Measurements from ENCODE around the gene KLHL22. TPM values are rescaled to one million over a fixed set of nuclear protein-coding genes. Genes with fewer than 3 reads are reported as not detected.

KLHL22 gene
- total and polyA plus RNA-seq, 2 of the 4 experiments (the other 2 are of a cell fraction) = 27.1 to 30.1 TPM

DNA sequence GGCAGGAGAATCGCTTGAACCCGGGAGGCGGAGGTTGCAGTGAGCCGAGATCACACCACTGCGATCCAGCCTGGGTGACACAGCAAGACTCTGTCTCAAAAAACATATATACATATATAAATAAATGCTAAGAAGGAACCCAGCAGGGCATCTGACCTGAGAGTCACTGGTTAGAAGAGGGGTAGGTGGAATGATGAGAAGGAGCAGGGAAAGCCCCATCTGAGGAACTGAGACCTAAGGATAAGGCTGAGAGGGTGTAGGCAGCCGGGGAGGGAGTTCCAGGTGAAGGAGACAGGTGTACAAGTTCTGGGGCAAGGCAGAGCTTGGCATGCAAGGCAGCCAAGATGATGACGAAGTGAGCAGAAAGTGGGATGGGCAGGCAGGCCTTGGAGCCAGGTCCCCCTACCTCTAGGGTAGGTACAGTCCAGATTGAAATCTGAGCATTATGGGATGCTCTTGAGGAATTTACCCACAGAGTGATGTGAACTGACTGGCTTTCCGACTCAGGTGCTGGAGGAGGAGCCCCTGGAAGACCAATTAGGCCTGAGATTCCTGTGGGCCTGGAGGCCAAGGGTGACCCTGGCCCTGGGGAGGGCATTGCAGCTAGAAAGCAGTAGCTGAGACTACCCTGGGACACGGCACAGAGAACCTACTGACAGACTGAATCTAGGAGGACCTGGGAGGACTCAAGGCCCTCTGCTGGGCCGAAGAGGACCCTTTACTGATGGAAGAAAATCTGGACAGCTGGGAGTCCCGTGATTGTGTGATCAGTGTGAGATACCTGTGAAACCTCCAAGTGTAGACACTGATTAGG lies 22.8 kb downstream of the KLHL22 start:
- peaks cover 0 to 5% of the 10 kb centered on the region in 2 experiments; a peak in 1 of 4 replicates for H3K79me1 ChIP-seq (ENCODE audit: low read depth in 1 of 2, low read length in 2 of 2)
- H4K8ac ChIP-seq (ENCODE audit: low read depth in 2 of 2, low read length in 2 of 2) = no peak overlapping the region
- no peak overlapping the region for H3K4ac ChIP-seq (ENCODE audit: low read depth, low read length)
- H4K20me1 ChIP-seq (ENCODE audit: insufficient read depth, low read length) = no peaks in the 10 kb centered on the region
- ChIA-PET CTCF (no interaction called here), POLR2A (ENCODE audit: unreplicated experiment) (no interaction called here)
- no peak overlapping the region for H4K5ac ChIP-seq (ENCODE audit: low read depth, low read length)
- H2BK20ac ChIP-seq (ENCODE audit: low read depth, low read length) = no peak overlapping the region
- no peak overlapping the region for H3K14ac ChIP-seq (replicated peaks; ENCODE audit: low read depth, low read length)
- in situ Hi-C loops (cut with MboI; ENCODE audit: low sequenced_read_pairs) = no loop called here
- no peak overlapping the region for H3K9ac ChIP-seq (ENCODE audit: low read depth, low read length)
- ATAC-seq (ENCODE audit: low read depth) (no peak), DNase-seq (no peak)
- no peak overlapping the region for H3K23ac ChIP-seq (ENCODE audit: low read depth, low read length)
- H2AFZ ChIP-seq (replicated peaks; ENCODE audit: low read length, poor library complexity) = no peak overlapping the region
- no peak overlapping the region for H2BK5ac ChIP-seq (ENCODE audit: low read depth, low read length, poor library complexity, severe bottlenecking)
- H3K4me1 ChIP-seq (ENCODE audit: control insufficient read depth, insufficient read depth, low read length) = no peaks in the 10 kb centered on the region
- H3K27ac ChIP-seq (ENCODE audit: insufficient read depth, low read length) = no peak overlapping the region
- no peak overlapping the region for H2BK15ac ChIP-seq (ENCODE audit: low read depth, low read length)
- dilution Hi-C loops (cut with HindIII; ENCODE audit: low sequenced_read_pairs, unreplicated experiment) = no loop called here
- H3K56ac ChIP-seq (ENCODE audit: extremely low read depth, insufficient read depth, low read length) = no peak overlapping the region
- H2BK120ac ChIP-seq (ENCODE audit: low read depth, low read length) = no peak overlapping the region
- no peak overlapping the region for H4K91ac ChIP-seq (ENCODE audit: insufficient read depth, low read depth, low read length)
- peaks cover 32% of the 10 kb centered on the region for H3K36me3 ChIP-seq (ENCODE audit: control insufficient read depth, insufficient read depth, low read length)
- BruUV-seq (replicated peaks) = no TSS peak
- H3K4me3 ChIP-seq (ENCODE audit: insufficient read depth, low read depth, low read length) = no peak overlapping the region
- H3K9me1 ChIP-seq (ENCODE audit: insufficient read depth, low read length) = peaks cover 16% of the 10 kb centered on the region
- 96% methylated on average over 4 of the region's 11 CpGs; no CpG with 5 or more reads in 1 of the 2 experiments for WGBS, 2 experiments (ENCODE audit: extremely low coverage in 2 of 2, insufficient read length in 1 of 2)
- no peak overlapping the region for H3K18ac ChIP-seq (ENCODE audit: low read depth, low read length)
- H3K4me2 ChIP-seq (ENCODE audit: low read depth, low read length) = no peak overlapping the region
- intact Hi-C loops (cut with micrococcal nuclease) = no loop called here
- no peaks in the 10 kb centered on the region for H3K27me3 ChIP-seq (ENCODE audit: control insufficient read depth, insufficient read depth, low read length)
- no peaks in the 10 kb centered on the region for H3K9me3 ChIP-seq (ENCODE audit: control insufficient read depth, insufficient read depth, low read length)
- TF ChIP-seq MAZ (IDR thresholded peaks at IDR 0.05; ENCODE audit: borderline replicate concordance, low read depth, low read length) (no peak), RAD21 (IDR thresholded peaks at IDR 0.05; ENCODE audit: low read length) (no peak), CHD1 (IDR thresholded peaks at IDR 0.05; ENCODE audit: low read depth, low read length) (no peak), RCOR1 (IDR thresholded peaks at IDR 0.05; ENCODE audit: insufficient replicate concordance, low read length) (no peak), CEBPB (IDR thresholded peaks at IDR 0.05; ENCODE audit: low read depth, low read length) (no peak), MAFK (IDR thresholded peaks at IDR 0.05; ENCODE audit: low read depth, low read length) (no peak), MXI1 (IDR thresholded peaks at IDR 0.05; ENCODE audit: borderline replicate concordance, low read depth, low read length) (no peak)
- TF ChIP-seq, protein P1, sequence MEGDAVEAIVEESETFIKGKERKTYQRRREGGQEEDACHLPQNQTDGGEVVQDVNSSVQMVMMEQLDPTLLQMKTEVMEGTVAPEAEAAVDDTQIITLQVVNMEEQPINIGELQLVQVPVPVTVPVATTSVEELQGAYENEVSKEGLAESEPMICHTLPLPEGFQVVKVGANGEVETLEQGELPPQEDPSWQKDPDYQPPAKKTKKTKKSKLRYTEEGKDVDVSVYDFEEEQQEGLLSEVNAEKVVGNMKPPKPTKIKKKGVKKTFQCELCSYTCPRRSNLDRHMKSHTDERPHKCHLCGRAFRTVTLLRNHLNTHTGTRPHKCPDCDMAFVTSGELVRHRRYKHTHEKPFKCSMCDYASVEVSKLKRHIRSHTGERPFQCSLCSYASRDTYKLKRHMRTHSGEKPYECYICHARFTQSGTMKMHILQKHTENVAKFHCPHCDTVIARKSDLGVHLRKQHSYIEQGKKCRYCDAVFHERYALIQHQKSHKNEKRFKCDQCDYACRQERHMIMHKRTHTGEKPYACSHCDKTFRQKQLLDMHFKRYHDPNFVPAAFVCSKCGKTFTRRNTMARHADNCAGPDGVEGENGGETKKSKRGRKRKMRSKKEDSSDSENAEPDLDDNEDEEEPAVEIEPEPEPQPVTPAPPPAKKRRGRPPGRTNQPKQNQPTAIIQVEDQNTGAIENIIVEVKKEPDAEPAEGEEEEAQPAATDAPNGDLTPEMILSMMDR (conservative IDR thresholded peaks at IDR 0.05; ENCODE audit: low read depth, low read length) = no peak
- H2AK9ac ChIP-seq (replicated peaks; ENCODE audit: low read depth, low read length, poor library complexity) = no peak overlapping the region
- H2AK5ac ChIP-seq (ENCODE audit: low read depth, low read length) = no peak overlapping the region

Measured in IMR-90 (cell line).